Measurements from ENCODE around the gene DYSF. TPM values are rescaled to one million over a fixed set of nuclear protein-coding genes. Genes with fewer than 3 reads are reported as not detected.
A peak's percentile ranks its signal among the peaks of the same experiment; 100 is the strongest.

DYSF gene
- polyA plus RNA-seq, 1 donor (not counting 4 experiments of a cell fraction or from before 2014, with no cell fraction given) = 8.2 TPM

DNA sequence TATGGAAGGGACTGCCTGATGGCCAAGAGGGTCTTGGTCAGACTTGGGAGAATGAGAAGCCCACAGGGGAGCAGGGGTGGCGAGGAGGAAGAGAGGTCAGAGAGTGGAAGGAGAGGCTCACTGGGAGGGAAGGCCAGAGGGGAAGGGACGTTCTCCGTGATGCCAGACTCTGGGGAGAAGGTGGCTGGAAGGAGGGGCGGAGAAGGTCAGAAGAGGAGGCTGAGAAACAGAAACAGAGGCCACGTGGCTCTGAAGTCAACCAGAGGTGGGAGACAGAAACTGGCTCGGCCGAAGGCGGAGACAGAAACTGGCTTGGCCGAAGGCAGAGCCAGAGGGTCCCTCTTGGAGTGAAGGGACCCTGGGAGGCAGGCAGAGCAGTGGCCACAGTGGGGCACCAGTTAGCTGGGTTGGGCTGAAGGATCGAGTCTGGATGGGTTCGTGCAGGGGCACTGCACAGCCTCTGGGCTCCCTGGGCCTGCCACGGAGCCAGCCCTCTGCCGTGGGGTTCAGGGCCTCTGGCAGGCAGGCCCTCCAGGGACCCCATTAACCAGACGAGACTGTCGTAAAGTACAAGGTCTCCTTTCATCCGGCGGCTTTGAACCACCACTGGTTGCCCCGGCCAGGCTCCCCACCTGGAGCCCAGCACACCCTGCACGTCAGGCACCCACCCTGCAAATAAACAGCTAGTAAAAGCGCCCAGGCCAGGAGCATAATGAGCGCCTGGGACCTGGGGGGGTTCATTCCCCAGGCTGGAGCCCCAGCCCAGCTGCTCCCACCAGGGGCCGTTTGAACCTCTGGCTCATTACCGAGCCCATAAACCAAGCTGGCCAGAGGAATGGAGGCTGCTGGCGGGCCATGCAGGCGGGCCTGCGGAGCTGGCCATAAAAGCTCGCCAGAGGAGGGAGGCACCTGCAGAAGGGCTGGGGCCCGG, 218.8 kb downstream of the DYSF start:
- no peak overlapping the region for H2AFZ ChIP-seq (ENCODE audit: control insufficient read depth, low read length)
- no peak overlapping the region for H3K9ac ChIP-seq (ENCODE audit: control insufficient read depth, extremely low read depth, insufficient read depth, low read length)
- no peaks in the 10 kb centered on the region for H3K9me1 ChIP-seq (ENCODE audit: control insufficient read depth, extremely low read depth, insufficient read depth, low read length)
- H3K4me3 ChIP-seq (ENCODE audit: control insufficient read depth in 2 of 3, extremely low read depth in 1 of 3, insufficient read depth in 2 of 3, low read depth in 1 of 3, low read length in 3 of 3) = no peak overlapping the region
- H4K20me1 ChIP-seq (ENCODE audit: control insufficient read depth, extremely low read depth, insufficient read depth, low read length) = no peaks in the 10 kb centered on the region
- no peaks in the 10 kb centered on the region for H3K79me2 ChIP-seq (ENCODE audit: control insufficient read depth, insufficient read depth, low read length)
- no peaks in the 10 kb centered on the region for H3K27me3 ChIP-seq (ENCODE audit: control insufficient read depth, extremely low read depth, insufficient read depth, low read length)
- no peak overlapping the region for H3K4me2 ChIP-seq (ENCODE audit: control insufficient read depth, extremely low read depth, insufficient read depth, low read depth, low read length)
- no peak overlapping the region for H3K27ac ChIP-seq (ENCODE audit: control insufficient read depth, insufficient read depth, low read length)
- peaks cover 10% of the 10 kb centered on the region for H3K4me1 ChIP-seq (ENCODE audit: control insufficient read depth, extremely low read depth, insufficient read depth, low read length)
- dilution Hi-C loops (cut with MboI; ENCODE audit: extremely low pct_ligation_motif_present, low sequenced_read_pairs) = no loop called here
- H3K36me3 ChIP-seq (ENCODE audit: control insufficient read depth in 2 of 2, extremely low read depth in 1 of 2, insufficient read depth in 2 of 2, low read length in 2 of 2) = no peaks in the 10 kb centered on the region
- H3K9me3 ChIP-seq (ENCODE audit: control insufficient read depth, low read depth, low read length) = no peaks in the 10 kb centered on the region
- no peak for DNase-seq (ENCODE audit: low read depth, low spot score)
- FAIRE-seq = no peak
- TF ChIP-seq EZH2 (IDR thresholded peaks at IDR 0.05; ENCODE audit: low read length) = no peak
- TF ChIP-seq, protein P1, sequence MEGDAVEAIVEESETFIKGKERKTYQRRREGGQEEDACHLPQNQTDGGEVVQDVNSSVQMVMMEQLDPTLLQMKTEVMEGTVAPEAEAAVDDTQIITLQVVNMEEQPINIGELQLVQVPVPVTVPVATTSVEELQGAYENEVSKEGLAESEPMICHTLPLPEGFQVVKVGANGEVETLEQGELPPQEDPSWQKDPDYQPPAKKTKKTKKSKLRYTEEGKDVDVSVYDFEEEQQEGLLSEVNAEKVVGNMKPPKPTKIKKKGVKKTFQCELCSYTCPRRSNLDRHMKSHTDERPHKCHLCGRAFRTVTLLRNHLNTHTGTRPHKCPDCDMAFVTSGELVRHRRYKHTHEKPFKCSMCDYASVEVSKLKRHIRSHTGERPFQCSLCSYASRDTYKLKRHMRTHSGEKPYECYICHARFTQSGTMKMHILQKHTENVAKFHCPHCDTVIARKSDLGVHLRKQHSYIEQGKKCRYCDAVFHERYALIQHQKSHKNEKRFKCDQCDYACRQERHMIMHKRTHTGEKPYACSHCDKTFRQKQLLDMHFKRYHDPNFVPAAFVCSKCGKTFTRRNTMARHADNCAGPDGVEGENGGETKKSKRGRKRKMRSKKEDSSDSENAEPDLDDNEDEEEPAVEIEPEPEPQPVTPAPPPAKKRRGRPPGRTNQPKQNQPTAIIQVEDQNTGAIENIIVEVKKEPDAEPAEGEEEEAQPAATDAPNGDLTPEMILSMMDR (optimal IDR thresholded peaks at IDR 0.05 in 1 of 3, IDR thresholded peaks at IDR 0.05 in 1 of 3, conservative IDR thresholded peaks at IDR 0.05 in 1 of 3; ENCODE audit: extremely low read depth in 1 of 3, insufficient read depth in 2 of 3, low read length in 3 of 3) = peak in 1 of 3 experiments; percentile 16

DNA sequence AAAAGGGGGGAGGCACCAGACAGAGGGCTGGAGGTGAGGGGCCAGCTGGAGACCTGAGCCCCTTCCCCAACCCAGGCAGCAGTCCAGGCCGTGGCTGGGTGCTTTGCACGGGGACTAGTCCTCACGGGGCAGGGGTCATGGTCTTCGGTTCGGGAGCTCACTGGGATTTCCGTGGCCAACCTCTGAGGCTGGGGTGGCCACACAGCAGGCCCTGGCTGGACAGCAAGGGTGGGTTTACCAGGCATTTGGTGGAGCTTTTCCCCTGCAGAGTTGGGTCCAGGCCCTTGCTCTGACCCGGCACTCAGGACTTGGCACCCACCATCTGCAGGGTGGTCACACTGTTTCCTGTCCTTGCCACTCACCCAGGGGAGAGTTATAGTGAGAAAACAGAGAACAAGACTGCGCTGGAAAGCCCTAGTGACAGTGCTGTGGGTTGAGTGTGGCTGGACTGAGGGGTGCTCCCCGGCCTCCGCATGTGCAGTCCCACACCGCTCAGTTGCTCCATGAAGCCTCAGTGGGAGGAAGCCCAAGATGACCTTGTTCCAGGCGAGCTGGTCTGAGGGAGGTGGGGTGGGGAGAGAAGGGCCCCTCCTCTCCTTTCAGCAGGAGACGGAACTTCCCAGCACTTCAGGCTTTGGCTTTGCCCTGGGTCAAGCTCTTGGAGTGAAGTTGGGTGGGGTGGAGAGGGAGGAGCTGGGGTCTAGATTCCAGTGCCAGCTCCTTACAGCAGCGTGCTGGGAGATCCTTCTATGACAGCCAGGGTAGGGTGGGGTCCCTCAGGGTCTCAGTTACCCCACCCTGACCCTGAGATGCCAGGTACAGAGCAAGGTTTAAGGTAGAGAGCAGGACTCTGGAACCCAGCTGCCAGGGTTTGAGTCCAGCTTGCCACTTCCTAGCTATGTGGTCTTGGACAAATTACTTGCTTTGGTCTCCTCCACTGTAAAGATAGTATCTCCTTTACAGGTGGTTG, 219.8 kb downstream of the DYSF start:
- H3K9me1 ChIP-seq (ENCODE audit: control insufficient read depth, extremely low read depth, insufficient read depth, low read length) = no peaks in the 10 kb centered on the region
- no peak overlapping the region for H3K4me2 ChIP-seq (ENCODE audit: control insufficient read depth, extremely low read depth, insufficient read depth, low read depth, low read length)
- H3K4me3 ChIP-seq (ENCODE audit: control insufficient read depth in 2 of 3, extremely low read depth in 1 of 3, insufficient read depth in 2 of 3, low read depth in 1 of 3, low read length in 3 of 3) = no peak overlapping the region
- H4K20me1 ChIP-seq (ENCODE audit: control insufficient read depth, extremely low read depth, insufficient read depth, low read length) = no peaks in the 10 kb centered on the region
- no peaks in the 10 kb centered on the region for H3K36me3 ChIP-seq (ENCODE audit: control insufficient read depth in 2 of 2, extremely low read depth in 1 of 2, insufficient read depth in 2 of 2, low read length in 2 of 2)
- dilution Hi-C loops (cut with MboI; ENCODE audit: extremely low pct_ligation_motif_present, low sequenced_read_pairs) = no loop called here
- H3K9ac ChIP-seq (ENCODE audit: control insufficient read depth, extremely low read depth, insufficient read depth, low read length) = no peak overlapping the region
- no peaks in the 10 kb centered on the region for H3K27me3 ChIP-seq (ENCODE audit: control insufficient read depth, extremely low read depth, insufficient read depth, low read length)
- no peaks in the 10 kb centered on the region for H3K79me2 ChIP-seq (ENCODE audit: control insufficient read depth, insufficient read depth, low read length)
- DNase-seq (ENCODE audit: low read depth, low spot score) (no peak), FAIRE-seq (no peak)
- H3K4me1 ChIP-seq (ENCODE audit: control insufficient read depth, extremely low read depth, insufficient read depth, low read length) = peaks cover 10% of the 10 kb centered on the region
- H3K27ac ChIP-seq (ENCODE audit: control insufficient read depth, insufficient read depth, low read length) = no peak overlapping the region
- H2AFZ ChIP-seq (ENCODE audit: control insufficient read depth, low read length) = no peak overlapping the region
- TF ChIP-seq, protein P1 (optimal IDR thresholded peaks at IDR 0.05 in 1 of 3, IDR thresholded peaks at IDR 0.05 in 1 of 3, conservative IDR thresholded peaks at IDR 0.05 in 1 of 3; ENCODE audit: extremely low read depth in 1 of 3, insufficient read depth in 2 of 3, low read length in 3 of 3) = no peak
- H3K9me3 ChIP-seq (ENCODE audit: control insufficient read depth, low read depth, low read length) = no peaks in the 10 kb centered on the region

All from keratinocyte (primary cell).